ENCODE data around the gene DTHD1.

- TF ChIP-seq EZH2phosphoT487 (IDR thresholded peaks at IDR 0.05; ENCODE audit: insufficient read depth, low read depth) (no peak), EZH2 (IDR thresholded peaks at IDR 0.05; ENCODE audit: insufficient read depth, poor library complexity, severe bottlenecking) (no peak)
These were observed 35.2 kb downstream of the DTHD1 start for GRCh38 chr4:36316607-36317006.
